ENCODE measurements around the gene NME9.

The NME9 gene

DNA sequence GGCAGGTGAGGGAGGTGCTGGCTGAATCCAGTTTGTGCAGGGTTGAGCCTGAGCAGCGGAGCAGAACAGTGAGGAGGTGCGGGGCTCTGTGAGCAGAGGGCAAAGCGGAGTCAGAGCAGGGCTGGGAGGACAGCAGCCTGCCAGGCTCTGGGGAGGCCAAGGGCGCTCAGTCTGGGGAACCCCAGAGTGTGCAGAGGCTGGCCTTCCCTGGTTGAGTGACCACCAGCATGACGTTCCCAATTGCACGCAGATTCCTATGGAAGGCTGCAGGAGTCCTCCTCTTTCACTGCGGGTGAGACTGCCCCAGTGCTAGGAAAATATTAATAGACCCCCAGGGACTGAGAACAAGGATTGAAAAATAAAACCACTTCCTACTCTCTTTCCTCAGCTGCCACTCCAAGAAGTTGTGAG lies 31.9 kb upstream of the NME9 start:
- no peak for ATAC-seq

DNA sequence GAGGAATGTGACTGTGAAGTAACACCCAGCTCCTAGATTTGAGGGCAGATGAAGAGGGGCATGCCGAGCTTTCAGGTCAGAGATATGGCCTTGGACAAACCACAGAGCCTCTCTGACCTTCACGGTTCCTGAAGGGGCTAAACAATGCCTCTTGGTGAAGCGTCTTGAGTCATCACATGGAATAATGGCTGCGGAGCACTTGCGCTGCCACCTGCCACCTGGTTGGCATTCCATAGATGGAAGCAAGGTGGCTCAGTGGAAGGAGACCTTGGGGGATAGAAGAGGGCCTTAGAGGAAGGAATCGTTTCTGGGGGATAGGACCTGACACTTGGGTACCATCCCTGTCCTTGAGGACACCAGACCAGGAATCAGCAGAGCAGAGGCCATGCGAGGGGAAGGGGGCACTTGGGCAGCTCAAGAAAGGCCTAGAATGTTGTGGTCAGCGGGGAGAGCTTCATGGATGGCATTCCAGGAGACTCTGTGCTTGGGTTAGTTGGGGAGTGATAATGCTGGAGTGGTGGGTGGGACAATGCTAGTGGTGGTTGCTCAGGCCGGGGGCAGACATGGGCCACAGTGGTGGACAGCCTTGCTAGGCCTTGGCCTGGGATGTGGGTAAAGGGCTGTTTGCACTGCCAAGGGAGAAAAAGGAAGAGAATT lies 31.3 kb upstream of the NME9 start:
- no peak for ATAC-seq

DNA sequence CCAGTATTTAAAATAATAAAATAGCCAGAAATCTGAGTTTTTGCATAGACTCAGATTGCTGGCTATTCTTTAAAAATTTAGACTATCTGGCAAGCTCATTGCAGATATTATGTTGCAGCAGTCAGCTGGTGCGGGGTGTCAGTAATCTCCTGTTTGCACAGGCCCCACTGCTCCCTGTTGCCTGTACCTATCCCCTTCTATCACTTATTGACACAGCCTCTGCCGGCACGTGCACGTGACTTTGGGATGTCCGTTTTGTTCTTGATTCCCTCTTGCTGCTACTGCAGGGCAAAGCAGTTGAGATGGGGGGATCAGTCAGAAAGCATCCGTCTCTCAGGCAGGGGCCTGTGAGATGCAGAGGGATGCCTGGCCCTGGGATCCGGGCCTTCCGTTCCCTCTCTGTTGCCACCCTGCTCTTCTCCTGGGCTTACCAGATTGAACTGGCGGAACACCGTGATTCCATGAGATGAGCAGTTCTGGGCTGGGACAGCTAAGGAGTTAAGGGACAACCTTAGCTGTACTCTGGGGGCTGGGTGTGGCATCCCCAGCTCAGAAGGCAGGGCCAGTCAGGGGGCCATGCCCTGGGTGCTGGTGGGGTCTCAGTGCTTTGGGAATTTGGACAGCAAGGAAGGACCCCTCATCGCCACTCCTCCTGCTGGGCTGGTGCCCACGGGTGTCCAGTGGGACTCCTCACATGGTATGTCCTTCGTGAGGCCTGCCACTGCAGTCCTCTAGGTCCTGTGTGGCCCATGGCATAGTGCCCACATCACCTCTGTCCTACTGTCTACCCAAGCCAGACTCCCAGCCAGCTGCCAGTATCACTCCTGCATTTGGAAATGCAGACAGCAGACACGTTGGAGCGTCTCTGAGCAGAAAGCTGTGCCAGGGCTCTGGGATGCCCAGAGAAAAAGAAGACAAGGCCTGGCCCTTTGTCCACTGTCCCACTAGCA lies 30.5 kb upstream of the NME9 start:
- no peak for ATAC-seq

DNA sequence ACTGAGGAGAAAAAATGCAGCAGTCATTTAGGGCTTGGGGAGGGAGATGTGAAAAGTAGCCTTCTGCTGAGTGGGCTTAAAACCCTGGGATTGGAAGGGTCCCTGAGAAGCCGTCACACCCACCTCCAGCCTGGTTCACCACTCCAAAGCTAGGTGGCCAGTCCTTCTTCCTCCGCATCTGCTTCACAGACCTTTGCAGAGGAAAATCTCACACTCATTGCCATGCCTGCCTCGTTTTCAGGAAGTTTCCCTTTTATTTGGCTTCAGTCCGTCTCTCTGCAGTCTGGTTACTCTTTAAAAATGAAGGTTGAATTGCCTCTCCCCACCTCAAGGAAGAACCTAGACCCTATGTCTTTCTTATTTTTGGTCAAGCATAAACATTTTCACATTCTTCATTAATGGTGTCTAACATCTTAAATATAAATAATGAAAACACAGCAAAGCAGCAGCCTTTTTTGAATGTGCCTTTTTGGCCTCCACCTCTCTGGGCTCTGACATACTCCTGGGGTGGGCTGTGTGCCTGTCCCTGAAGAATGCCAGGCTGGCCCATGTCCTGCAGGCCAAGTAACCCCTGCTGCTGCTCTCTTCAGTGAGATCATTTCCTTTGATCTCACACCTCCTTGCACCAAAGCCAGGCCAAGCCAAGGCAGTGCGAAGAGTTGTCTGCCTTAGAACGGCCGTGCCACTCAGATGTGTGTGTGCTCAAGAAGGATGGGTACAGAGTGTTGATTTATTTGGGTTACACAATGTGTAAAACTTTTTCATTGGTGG lies 29.7 kb upstream of the NME9 start:
- no peak for ATAC-seq

DNA sequence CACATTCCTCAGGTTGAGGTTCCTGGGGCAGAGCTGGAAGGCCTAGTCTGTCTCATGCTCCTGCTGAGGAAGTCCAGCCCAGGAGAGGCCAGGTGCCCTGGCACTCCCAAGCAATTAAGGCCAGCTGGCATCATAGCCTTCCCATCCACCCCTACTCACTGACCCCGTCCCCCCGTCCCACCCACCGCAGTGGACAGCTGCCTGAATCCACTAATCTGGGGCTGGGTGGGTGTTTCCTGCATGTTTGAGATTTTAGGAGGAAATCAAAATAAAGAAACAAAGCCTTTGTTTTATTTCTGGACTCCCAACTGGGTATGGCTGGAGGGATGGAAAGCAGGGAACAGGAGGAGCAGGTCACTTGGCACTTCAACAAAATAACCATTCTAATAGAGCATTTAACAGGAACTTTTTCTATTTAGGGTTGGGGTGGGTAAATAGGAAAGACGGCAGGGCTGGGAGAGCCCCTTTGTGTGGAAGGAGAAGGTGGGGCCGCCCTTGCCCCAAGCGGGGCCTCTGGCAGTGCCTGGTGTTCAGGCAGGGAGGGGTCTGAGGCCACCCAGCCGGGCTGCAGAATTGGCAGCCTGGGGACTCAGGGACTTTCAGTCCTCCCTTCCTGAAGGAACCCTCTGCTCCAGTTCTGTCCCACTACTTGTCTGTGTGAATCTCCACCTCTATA lies 27.2 kb upstream of the NME9 start:
- ATAC-seq: no peak

DNA sequence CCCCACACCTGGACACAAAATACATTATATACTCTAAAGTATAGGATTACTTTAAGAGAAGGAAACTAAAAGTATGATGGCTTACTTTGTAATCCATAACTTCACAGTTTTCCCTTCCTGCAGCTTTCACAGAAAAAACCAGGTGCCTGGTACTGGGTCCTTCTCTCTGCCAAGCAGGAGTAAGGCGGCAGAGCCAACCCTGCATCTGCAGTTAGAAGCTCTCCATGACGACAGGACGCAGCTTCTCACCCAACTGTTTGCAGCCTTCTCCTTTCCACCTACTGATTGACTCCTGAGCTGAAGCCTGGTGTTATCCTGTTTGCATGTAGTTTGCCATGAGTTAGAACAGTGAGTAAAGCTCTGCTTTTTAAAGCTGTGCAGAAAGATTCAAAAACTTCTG lies 25.4 kb upstream of the NME9 start:
- no peak for ATAC-seq

DNA sequence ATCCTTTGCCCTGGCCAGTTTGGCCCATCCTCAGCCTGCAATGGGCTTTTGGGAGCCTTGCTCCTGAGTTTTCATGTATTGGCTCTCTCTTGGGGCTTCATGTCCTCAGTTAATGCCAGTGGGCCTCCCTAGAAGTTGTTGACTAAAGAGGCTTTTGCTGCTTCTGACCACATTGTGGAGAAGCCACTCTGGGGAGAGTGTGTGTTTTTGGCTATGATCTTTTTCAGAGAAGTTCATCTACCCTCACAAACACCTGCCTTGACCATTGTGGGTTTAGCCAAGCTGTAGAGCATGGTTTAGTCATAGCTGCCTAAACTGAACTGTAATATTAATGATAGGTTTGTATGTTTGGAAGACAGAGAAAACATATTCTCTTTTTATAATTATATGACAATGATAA lies 24.7 kb upstream of the NME9 start:
- ATAC-seq: no peak

DNA sequence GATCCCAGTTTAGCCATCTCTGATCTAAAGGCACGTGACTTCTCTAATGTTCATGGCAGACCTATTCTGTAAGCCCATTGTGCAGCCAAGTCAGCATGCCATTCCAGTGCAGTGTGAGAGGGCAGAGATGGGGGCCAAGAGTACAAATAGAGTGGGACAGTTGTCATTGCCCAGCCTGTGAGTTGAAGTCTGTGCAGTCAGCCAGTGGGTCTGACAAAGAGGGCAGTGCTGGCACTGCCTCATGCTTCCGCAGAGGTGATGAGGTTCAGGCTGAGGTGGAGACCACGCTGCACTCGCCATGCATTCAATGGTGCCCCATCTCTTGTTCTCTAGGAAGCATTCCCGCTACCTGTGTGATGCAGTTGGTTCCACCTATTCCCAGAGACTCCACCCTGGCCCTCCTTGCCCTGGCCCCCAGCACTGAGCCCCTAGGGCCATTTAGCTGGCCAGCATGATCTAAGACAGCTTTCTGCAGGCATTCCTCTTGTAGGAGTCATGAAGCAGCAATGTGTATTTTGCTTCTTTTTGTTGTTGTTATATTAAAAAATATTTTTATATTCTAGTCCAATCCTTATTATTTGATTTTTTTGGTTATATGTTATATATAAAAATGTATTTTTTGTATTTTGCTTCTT lies 22.4 kb upstream of the NME9 start:
- ATAC-seq: no peak

DNA sequence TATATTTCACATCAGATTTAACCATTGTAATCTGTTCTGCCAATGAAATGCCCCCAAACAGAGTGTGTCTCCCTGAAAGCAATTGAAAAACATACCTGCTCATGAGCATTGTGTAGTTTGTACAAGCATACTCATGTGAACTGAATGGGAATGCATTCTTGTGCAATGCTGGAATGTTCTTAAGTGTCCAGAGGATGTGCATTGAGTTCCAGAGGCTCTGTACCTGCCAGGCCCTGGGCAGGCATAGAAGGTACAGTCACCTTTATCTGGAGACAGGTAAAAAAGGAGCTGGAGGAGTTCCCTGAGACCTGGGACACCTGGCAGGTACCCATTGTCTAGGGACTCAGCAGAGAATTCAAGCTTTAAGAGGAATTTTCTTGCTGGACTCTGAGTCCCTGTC lies 21.5 kb upstream of the NME9 start:
- ATAC-seq: no peak

DNA sequence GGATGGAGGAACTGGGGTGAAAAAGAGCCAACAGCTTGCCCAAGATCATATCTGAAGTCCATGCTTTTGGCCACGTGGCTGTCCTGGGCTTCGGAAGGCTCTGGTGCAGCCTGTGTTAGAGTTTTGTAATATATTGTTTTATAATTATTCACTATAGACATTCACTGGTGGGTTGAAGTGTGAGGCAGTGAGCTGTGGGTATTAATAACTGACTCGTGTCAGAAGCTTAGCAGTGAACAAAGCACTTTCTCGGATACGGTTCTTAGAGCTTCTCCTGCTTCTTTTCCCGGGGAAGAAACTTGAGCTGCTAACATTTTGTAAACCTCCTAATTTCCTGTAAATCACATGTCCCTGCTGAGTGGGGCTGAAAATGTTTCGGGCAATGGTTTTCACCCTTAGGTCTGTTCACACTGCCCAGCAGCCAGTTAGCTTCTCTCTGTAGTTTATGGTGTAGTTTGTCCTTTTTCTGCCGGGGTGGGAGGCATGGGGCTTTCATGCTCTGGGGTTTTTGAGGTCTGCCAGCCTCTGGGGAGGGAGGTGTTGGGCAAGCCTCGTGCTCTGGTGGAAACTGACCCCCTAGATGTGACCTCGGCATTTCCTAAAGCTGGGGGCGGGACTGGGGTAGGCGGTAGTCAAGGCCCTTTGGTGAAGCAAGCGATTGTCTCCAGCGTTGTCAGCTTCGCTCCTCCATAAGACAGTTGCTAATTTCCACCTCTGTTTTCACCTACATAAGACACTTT lies 20.4 kb upstream of the NME9 start:
- ATAC-seq: no peak

DNA sequence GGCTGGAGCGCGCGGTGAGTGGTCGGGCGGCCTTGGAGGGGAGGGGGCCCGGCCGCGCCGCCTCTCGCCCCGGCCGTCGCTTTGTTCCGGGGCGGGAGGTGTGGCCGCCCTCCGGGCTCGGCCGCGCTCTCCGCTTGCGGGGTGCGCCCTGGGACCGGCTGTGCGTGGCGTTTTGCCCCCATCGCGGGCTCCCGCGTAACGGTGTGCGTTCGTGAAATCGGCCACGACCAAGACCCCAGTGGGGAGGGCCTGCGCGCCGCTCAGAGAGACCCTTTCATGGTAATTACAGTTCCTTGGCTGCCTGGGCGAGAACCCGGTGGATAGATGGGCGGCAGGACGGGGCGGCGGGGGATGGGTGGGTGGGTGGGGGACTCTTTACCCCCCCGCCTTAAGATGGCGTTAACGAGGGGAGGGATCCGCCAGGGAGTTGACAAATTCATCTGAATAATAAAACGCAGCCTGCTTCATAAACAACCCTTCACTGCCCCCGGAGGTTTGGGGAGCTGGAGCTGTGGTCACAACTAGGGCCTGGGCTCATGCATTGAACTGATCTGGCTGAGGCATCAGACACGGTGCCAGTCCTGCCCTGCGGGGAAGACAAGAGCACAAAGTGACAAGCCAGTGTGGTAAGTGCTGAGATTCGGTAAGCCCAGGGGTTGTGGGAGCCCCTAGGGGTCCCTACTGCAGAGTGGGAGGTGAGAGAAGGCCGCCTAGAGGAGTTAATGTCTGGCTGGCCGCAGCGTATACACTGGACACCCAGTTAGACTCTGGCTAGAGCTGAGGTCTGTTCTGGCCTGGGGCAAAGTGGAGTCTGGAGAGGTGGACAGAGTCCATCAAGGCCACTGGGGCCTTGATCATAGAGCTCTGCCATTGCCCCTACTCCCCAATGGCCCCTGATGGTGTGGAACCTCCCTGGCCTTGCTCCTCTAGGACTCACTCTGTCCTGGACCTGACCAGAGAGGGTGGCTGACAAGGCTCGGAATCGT lies 19.4 kb upstream of the NME9 start:
- ATAC-seq: no peak

DNA sequence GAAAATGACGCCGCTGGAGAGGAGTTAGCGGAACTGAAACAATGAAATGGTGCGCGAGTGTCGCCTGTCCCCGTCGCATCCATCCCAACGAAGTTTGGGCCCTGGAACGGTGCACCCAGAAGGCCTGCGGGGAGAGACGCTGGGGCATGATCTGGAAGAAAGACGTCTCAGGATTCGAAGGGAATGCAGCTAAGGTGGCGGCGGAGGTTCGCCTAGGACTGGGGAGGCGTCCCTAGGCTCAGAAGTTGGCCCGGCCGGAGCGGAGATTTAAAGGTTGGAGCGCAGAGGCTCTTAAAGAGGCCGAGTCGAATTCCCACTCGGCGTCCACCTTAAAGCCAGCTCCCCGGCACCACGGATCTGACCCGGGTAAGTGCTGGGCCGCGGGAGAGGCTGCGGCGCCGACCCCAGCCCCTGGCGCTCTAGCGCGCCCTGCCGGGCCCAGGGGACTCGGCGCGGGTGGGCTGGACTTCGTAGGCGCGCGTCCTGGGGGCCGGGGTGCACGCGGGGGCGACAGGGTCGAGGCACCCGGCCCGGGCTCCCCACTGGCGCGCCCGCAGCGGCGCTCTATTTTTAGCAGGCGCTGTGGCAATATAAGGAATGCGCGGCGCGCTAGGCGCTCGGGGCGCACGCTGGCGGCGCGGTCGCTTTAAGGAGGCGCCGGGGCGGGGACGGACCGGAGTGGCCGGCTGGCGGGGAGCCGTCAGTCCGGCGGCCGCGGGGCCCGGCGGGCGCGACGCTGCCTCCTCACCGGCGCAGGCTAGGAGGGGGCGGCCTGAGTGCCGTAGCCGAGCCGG lies 18.5 kb upstream of the NME9 start, which contains the start of gene MRAS:
MRAS (plus strand) TSS at position 620 of the 794 bp plus-strand sequence. CDS start 24,305 bp downstream, outside the sequence.
- ATAC-seq: peak; percentile 27 to 40

DNA sequence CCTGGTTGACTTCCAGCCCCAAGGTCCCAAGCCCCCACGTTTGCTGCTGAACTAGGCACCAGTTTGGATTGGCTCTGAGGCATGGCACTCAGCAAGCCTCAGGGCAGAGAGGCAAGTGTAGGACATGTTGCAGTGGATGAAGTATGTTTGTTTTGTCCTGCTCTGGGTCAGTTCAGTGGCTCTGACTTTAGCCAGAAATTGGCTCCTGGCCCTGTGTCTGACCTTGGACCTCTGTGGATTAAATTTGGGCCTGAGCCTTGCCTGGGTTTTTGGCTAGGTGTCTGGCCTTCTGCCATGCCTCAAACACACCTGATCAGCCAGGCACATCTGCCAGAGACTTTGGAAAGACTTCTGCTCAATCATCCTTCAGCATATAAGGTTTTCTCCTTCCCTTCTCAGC lies 15.1 kb upstream of the NME9 start:
- ATAC-seq: no peak

DNA sequence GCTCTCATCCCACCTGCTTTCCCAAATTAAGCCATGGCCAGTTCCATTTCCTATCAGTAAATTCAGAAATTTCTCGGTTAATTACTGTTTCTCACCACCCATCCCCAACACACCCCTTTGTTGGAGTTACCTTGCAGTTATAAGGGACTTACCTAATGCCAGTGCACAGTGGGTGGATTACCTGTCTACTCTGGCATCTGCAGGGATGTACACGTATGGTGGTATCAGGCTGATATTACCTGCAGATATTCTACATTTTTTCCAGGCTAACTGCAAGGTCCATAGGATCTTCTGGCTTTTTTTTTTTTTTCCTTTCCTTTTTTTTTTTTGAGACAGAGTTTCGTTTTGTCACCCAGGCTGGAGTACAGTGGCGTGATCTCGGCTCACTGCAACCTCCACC lies 10.9 kb upstream of the NME9 start:
- no peak for ATAC-seq

DNA sequence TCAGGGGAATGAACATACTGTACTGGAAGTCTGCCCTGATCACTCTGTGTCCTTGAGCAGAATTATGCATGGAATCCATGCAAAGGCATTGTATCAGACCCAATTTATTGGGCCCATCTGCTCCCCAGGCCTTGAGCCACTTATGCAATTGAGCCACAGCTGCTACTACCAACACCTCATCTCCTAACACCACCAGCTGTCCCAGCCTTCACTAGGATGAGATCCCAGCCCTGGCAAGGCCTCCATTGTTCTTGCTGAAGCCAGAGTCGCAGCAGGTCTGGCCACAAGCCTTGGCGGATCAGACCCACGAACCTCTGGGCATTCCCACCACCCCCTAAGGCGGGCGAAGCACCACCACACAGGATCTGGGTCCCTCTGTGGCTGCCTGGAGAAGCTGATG lies 9.2 kb upstream of the NME9 start:
- no peak for ATAC-seq

DNA sequence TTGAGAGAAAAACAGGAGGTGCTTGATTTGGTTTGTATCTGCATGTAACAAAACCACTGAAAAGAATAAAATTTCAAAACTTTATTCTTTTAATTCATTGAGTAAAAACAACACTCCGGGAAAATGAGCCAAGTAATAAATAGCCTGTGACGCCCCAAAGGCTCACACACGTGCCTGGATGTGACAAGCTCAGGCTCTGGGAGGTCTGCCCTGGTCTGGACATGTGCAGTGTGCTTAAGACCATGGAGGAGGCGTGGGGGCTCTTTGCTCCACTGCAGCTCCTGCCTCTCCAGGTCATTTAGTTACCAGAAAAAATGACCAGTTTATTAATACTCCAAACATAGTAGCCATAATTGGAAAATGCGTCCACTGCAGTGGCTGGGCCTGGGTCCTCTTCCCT lies 8.6 kb upstream of the NME9 start:
- no peak for ATAC-seq

DNA sequence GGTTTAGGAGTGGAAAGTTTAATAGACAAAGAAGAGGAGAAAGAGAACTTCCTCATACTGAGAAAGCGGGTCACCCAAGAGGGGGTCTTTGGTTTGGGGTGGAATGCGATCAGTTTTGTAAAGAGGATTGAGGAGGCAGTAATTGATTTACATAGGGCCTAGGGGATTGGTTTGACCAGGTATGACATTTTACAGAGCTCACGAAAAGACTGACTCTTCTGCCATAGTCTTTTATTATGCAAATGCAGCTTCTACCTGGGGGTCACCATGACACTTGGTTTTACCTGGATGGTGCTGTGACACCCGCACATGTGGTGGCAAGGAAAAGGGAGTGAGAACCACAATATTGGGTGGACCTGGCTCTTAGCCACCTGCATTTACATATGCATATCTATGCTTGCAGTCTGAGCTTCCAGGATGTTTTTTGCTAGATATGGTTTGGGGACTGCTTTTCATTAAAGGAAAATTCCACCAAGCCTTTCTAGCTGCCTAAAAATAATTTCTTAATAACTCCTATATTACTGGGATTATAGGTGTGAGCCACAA lies 6.9 kb upstream of the NME9 start:
- ATAC-seq: no peak

DNA sequence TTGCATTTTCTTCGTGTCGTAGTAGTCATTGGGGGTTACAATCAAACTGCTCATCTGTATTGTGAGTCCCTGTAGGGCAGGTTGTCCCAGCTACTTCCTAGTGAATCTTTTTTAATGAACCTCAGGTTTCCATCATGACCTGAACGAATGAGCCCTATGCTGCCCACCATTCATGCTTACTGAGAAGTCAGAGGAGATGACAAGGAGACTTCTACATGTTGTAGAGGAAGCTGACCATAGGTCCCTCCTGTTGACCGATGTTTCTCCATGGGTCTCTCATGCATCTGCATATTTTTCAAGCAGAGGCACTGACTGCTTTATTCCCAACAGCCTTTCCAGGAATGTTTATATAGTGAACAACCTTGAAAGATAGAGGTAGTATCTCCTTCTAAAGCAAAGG lies 5.0 kb upstream of the NME9 start:
- no peak for ATAC-seq

DNA sequence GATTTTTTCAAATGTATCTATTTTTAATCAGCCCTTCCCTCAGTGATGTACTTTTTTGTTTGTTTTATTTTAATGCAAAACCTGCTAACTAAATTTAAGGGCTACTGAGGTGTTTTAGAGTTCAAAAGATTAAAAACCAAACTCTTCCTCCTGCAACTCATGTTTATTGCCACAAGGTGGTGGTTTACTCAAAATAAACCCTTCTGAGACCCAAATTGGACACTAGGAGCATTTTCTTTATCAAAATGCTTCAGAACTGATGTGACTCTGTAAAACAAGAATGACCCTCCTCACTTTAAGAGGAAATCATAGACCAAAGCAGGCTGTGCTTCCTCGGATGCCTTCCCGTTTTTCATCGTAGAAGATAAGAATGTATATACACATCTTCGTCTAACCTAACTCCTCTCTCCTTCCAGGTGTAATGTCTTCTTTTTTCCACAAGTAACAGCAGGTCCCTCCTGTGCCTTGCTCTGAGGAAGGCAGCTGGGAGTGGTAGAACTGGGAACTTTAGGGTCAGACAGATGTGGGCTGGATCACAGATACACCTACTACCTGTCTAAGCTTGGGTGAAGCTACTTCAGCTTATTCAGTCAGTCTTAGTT lies 2.9 kb upstream of the NME9 start:
- ATAC-seq: no peak
